NCI-H774 (cell line): ENCODE data around the gene PLP2.

ENCODE experiments used
- DNase-seq: peaks from one replicate; lab custom pipeline; 2025; lab: John Stamatoyannopoulos, UW

Gene PLP2

GRCh38 chrX:49209434-49210251, 37.9 kb downstream of the PLP2 start:
- DNase-seq, result no peak

GRCh38 chrX:49210406-49210805, 38.7 kb downstream of the PLP2 start:
- no peak for DNase-seq

DNA sequence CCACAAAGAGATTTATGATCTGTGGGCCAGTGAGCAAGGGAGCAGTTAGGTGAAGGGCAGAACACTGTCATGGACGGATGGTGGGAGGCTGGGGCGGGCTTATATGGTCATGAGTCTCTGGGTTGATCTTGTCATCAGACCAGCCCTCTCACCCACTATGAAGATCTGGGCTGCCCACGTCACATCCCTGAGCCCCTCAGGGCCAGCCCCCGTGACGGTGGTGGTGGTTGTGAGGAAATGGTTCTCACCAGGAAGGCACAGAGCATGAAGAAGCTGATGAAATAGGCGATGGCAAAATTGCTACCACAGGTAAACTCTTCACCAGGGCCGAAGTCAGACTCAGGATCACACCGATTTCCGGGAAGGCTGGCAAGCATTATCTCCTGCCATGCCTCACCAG, 39.4 kb downstream of the PLP2 start:
- no peak for DNase-seq

DNA sequence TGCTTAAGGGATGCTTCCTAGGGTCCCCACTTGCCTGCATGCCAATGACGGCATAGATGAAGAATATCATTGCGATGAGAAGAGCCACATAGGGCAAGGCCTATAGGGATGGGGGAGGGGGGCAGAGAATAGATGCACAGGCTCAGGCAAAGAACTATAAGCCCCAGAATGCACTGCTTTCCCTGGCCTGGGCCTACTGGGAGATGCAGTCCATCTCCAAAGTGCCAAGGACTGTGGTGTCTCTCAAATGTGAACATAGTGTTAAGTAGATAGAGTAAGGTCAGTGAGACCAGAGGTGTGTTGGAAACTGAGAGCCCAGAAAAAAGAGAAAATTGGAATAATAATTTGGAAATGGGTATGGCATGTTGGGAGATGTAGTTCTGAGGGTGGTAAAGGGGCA, 40.5 kb downstream of the PLP2 start:
- no peak for DNase-seq

DNA sequence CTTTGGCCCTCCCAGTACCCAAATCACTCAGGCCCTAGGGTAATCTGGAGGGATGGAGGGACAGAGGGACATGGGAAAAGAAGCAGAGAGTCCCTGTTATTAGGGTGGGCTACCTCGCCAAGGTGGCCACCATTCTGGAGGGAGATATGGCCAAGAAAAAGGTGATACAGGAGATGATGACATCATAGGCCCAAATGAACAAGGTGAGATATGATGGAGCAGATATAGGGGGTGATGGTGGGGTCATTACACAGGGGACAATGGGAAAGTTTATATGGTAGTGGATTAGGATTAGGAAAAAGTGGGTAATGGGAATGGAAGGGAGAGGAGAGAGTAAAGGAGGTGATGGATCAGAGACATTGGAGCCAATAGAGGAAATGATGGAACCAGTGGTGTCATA, 41.2 kb downstream of the PLP2 start:
- DNase-seq, result no peak

DNA sequence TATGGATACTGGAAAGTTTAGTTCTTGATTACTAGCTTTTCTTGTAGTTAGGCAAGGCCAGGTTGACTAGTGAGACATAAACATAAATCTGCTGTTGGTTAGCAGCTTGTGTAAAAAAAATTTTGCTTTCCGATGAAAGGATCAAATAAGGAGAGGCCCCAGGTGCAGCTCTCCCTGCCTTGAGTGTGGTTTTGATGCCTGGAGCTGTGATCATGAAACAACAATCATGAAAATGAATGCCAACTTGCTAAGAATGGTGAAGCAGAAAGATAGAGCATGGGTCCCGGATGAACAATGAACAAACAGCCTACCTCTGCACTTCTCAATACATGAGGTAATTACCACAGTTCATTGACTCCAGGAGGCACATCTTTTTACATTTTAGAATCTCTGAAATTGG, 42.7 kb downstream of the PLP2 start:
- no peak for DNase-seq

DNA sequence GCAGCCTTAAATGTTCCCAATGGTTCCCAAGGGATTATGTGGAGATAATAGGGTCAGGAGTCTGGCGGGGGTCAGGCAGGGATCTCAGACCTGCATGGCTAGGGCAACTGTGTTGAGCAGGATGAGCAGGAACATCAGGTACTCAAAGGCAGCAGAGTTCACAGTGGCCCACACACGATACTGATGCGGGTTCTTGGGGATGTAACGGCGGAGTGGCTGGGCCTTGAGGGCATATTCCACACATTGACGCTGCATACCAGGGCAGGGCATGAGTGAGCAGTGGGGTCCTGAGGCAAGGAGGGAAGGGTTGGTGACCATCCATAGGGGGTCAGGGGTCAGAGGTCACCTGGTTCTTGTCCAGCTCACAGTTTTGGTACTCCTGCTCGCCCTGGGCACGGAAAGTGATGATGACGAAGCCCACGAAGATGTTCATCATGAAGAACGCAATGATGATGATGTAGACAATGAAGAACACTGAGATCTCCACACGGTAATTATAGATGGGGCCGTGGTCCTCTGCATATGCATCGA, 43.4 kb downstream of the PLP2 start:
- DNase-seq, result no peak

GRCh38 chrX:49220100-49220499, 48.4 kb downstream of the PLP2 start:
- DNase-seq, result no peak

- DNase-seq, result no peak
Observed at GRCh38 chrX:49221868-49222267, 50.2 kb downstream of the PLP2 start.
